Stimulated activated CD4-positive, alpha-beta T cell treated with anti-CD3 and anti-CD28 coated beads, TNF-alpha, amount 100 ng/mL, for 48 hours (primary cell): ENCODE data around the gene TENT5C.

Experiments
- DNase-seq, 3 donors: peaks; one replicate each; pipeline ENCODE4 v3.0.0-alpha.2; 2020; ENCODE audit warnings: low read depth in 3 of 3

The TENT5C gene

GRCh38 chr1:117634631-117635030 is 28.8 kb downstream of the TENT5C start:
- DNase-seq = no peak

- DNase-seq = no peak
These were observed 30.0 kb downstream of the TENT5C start for GRCh38 chr1:117635805-117636204.

GRCh38 chr1:117636637-117637425 is 31.0 kb downstream of the TENT5C start:
- no peak for DNase-seq

DNA sequence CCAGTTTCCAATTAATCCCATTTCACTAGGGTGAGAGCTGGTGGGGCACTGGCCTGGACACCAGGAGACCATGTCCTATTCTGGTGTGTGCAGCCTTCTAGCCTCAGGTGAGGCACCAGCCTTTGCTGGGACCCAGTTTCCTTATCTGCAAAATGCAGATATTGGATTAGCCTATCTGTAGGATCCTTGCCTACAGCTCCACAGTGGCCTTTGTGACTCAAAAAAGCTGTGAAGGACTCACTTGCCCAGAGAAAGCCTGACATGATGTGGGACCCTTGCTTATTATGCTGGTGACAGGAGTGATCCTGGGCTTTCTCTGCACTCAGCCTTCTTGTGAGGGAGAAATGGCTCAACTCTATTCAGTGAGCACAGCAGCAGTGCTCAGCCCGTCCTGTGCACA is 32.3 kb downstream of the TENT5C start:
- DNase-seq = no peak

DNA sequence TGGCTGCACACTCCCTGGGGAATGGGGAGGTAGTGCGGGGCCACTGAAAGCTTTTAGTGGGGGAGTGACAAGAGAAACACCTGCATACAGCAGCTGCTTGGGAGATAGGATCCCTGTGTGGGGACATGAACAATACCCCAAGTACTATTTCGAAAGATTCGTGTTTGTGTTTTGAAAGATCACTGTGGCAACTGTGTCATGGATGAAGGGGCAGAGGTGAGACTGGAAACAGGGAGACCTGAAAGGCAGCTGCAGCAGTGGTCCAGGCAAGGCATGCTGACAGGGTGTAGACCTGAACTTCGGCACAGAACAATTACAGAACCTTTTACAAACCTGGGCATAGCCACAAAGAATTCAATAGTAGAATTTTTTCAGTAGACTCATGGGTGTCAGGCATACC is 32.9 kb downstream of the TENT5C start:
- no peak for DNase-seq

DNA sequence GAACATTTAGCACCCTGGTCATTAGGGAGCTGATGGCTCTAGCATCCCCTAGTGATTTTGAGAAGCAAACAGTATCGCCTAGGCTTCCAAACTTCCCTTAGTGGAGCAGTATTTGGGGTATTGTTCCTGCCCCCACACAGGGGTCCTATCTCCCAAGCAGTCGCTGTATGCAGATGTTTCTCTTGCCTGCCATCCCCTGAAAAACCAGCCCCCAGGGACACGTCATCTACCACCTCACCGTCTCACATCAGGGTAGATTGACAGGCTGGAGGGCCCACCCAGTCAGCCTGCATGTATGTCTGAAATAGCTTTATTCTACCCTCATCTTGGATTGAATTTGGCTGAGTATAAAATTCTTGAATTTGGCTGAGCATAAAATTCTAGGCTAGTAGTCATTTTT is 33.9 kb downstream of the TENT5C start:
- DNase-seq = no peak

- DNase-seq = no peak
These were observed 35.7 kb downstream of the TENT5C start for GRCh38 chr1:117641536-117641935.

GRCh38 chr1:117642963-117643362 is 37.1 kb downstream of the TENT5C start:
- DNase-seq = no peak

- DNase-seq = no peak
These were observed 37.8 kb downstream of the TENT5C start for GRCh38 chr1:117643601-117644000.

DNA sequence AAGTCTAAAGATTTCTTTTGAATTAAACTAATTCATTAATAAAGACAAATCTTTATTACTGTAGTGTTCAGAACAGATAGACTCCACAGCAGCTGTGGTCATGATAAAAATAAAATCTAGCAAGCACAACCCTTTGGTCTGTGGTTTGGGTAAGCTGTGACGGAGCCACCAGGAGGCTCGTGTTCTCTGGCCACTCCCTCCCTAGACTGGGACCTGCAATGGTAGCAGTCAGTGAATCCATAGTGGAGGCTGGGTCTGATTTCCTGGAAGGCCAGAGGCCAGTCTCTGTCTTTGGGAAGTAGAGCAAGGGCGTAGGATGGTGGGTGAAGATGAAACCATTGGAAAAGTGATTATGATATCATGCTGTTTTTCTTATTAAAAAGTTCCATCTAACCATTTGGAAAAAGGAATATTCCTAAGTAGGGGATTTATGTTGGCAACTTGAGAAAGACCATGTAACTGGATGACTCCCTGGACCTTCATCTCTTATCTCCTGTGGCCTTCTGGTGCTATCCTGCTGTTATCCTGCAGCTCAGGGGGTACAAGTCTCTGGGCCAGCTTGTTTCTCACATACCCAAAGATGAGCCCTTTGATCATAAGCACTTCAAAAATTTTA is 39.0 kb downstream of the TENT5C start:
- no peak for DNase-seq

- DNase-seq = no peak
These were observed 39.5 kb downstream of the TENT5C start for GRCh38 chr1:117645343-117645742.

DNA sequence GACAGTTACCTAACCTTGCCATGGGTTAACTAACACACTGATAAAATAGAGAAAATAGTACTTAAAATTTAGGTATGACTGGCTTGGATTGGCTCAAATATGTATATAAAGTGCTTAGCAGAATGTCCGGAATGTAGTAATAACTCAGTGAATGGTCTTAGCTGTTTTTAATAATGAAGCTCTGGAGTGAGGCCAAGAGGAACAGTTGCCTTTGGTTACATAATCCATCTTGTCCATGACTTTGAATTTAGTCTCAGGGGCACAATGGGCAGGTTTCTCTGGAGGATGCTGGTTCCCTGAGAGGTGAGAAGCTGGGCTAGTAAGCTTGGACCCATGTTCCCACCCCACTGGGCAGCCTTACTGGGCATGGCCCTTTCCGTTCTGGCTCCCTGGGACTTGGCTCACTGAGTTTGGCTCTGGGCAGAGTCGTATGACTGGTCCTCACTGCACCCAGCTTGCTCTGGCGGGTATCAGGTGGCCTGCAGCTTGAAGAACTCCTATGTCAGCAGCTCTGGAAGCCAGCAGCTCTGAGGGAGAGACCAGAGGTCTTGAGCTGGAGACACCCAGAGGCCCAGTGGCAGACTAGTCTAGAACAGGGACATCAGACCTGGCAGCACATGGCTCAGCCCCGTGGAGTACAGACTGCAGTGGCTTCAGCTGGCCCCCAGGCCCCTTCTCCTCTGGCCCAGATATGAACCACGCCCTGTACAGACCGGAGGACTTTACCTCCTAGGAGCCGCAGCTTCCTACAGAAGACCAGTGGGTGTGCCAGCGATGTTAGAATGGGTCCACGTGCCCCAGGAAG is 40.4 kb downstream of the TENT5C start:
- DNase-seq = no peak

DNA sequence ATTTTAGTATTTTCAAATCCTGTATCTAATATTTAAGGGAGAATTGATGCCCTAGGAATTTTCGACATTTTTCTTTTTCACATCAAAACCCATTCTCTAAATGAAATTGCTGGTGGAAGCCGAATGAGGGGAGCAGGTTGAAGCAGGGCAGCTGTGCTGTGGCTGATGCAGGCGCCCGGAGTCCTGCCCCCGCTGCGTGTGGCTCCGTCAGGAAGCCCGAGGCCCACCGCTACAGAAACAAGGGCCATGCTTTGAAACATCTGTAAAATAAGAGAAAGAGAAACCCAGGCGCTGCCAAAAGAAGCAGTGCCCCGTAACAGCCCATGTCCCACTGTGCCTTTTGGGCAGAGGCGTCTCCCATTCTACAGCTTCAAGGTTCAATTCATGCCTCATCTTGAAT is 41.1 kb downstream of the TENT5C start:
- DNase-seq = no peak

DNA sequence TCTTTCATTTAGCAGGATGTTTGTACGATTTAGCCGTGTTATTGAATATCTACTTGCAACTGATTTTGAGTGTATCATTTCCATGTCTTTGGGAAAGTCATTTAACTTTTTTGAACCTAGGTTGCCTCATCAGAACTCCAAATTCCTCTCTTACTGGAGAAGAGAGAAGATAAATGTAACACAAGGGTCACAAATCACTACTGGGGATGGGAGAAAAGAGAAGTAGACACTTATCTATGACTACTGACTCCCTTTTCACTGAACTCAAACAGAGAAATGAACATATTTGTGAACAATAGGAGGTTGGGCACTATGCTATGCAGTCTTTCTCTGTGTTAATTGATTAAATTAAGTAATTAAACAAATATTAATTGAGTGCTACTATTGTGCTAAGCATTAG is 42.2 kb downstream of the TENT5C start:
- DNase-seq = no peak

DNA sequence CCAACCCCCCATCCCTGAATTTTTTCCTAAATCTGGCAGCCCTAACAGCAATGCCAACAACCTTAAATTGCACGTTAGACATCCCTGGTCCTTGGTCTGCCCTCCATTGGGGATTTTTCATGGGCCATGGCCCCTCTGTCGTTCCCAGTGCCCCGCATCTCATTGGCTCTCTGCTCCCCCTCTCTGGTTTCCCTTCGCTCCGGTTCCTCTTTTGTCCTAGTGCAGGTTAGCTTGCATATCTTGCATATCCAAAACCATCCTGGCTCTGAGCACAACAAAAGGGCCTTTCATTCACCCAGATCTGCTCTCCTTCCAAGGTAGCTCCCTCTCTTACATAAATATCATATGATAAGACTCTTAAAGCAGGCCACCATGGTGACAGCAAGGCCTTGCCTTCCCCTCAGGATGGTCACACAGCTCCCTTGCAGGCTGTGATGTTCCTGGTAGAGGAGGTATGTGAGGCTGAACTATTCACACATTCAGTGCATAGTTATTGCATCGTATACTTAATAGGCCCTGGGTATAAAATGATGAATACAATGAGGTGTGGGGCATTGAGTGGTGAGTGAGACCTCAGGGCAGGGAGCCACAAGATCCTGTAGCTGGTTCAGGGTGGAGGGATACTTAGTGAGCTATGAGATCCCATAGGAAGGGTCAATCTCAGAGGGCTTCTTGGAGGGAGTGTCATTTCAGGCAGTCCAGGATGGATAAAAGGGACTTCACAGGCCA is 45.2 kb downstream of the TENT5C start:
- no peak for DNase-seq

DNA sequence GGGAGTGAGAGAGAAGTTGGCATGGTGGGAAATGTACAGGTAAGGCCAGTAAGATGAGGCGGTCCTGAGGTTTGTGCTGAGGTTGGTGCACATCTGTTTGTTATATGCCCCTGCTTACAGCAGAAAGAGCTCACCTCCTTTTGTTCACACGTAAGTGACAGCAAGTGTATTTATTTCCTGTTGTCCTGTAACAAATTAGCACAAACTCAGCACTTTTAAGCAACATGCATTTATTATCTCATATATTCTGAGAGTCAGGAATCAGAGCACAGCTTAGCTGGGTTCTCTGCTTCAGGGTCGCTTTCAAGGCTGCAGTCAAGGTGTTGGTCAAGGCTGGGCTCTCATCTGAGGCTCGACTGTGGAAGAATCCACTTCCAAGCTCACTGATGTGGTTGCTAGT is 45.8 kb downstream of the TENT5C start:
- DNase-seq = no peak

GRCh38 chr1:117652421-117652820 is 46.6 kb downstream of the TENT5C start:
- no peak for DNase-seq

- DNase-seq = no peak
These were observed 47.3 kb downstream of the TENT5C start for GRCh38 chr1:117653195-117653594.

GRCh38 chr1:117653732-117654492 is 48.1 kb downstream of the TENT5C start:
- DNase-seq = no peak

DNA sequence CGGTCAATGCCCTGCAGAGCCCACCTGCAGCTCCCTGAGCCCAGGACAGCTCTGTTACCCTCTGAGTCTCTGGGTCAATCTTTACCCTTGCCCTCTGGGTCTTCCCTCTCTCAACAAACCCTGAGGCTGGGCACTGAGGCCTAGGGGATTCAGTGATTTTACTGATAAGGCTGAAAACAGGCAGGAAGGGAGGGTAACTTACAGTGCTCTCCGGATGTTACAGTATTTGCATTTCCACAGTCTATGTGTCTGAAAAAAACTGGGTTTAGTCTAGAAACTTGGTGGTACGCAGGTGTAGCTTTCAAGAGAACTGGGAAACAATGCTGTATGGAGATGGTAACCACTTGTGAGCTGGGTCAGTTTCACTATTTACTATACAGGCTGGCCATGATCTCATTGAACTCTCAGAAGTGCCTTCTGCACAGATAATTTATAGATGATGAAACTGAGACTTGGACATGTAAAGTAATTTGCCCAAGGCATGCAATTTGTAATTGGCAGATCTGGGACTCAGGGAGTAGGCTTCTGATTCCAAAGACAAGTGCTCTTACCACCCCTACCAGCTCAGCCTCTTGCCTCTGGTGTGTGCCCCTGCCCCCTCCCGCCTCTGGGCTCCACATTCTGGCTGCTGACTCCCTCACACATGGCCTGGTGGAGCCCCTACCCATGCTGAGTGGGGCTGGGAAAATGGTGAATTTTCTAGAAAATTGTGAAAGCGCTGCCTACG is 48.8 kb downstream of the TENT5C start:
- DNase-seq = no peak

GRCh38 chr1:117655220-117655577 is 49.4 kb downstream of the TENT5C start:
- DNase-seq = no peak
